NCI-H748 (cell line): ENCODE data around the gene TAS2R14.

Experiments
- DNase-seq: peaks from one replicate; lab custom pipeline; 2025; ENCODE audit not compliant: unreplicated experiment; lab: John Stamatoyannopoulos, UW

Gene TAS2R14

GRCh38 chr12:10909462-10909861 lies 29.6 kb downstream of the TAS2R14 start, which contains the start of gene TAS2R13:
Gene TAS2R13, minus strand, starts transcription at chr12:10909562. Its CDS starts 264 bp downstream, at chr12:10909298.
- DNase-seq, result no peak

- no peak for DNase-seq
Observed at GRCh38 chr12:10904686-10905085, 34.4 kb downstream of the TAS2R14 start.

GRCh38 chr12:10901427-10901826 lies 37.6 kb downstream of the TAS2R14 start:
- DNase-seq, result no peak

GRCh38 chr12:10900972-10901371 lies 38.1 kb downstream of the TAS2R14 start:
- DNase-seq, result no peak

- no peak for DNase-seq
Observed at GRCh38 chr12:10900530-10900929, 38.5 kb downstream of the TAS2R14 start.

- DNase-seq, result no peak
Observed at GRCh38 chr12:10896854-10897253, 42.2 kb downstream of the TAS2R14 start.

- no peak for DNase-seq
Observed at GRCh38 chr12:10891937-10892336, 47.1 kb downstream of the TAS2R14 start.

GRCh38 chr12:10889226-10889625 lies 49.8 kb downstream of the TAS2R14 start:
- no peak for DNase-seq
